HG02763 (cell line): Measurements from ENCODE around the gene MBD3L5.
"Not testable (repeated sequence)": the region's sequence is repeated elsewhere in the genome, so short reads cannot be mapped to it uniquely, and the experiment has no call there.

Experiments used
- ATAC-seq: cut with Tn5 transposase; IDR thresholded peaks from one replicate; pipeline ENCODE4 v1.9.1; 2021; ENCODE audit warnings: mild to moderate bottlenecking, moderate library complexity; ENCODE audit not compliant: unreplicated experiment

The MBD3L5 gene

DNA sequence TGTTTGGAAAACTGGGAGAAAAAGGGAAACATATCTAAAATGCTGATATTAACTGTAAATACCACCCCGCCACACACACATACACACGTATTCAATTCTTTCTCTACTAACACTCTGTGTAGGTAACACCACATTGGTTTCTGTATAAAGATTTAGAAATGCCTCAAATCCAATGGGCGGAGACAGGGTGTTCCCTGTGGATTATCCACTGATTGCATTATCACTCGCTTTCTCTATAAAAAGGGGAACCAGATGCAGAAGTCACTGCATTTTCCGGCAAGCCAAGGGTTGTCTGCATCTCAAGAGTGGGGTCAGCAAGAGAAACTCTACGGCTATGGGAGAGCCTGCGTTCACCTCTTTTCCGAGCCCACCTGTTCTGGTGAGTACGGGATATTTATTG, at the start of gene MBD3L5:
Gene MBD3L5, plus strand, starts transcription at position 301 of the 400 bp plus-strand sequence. Its CDS starts 34 bp downstream, at position 335.
- not testable (repeated sequence) for ATAC-seq

- no peak for ATAC-seq
Observed at GRCh38 chr19:6983448-6983847, 46.9 kb upstream of the MBD3L5 start.

- no peak for ATAC-seq
Observed at GRCh38 chr19:6987850-6988249, 42.5 kb upstream of the MBD3L5 start.

- ATAC-seq = no peak
Observed at GRCh38 chr19:6988257-6988656, 42.1 kb upstream of the MBD3L5 start.

GRCh38 chr19:6995054-6995453, 35.3 kb upstream of the MBD3L5 start:
- no peak for ATAC-seq

DNA sequence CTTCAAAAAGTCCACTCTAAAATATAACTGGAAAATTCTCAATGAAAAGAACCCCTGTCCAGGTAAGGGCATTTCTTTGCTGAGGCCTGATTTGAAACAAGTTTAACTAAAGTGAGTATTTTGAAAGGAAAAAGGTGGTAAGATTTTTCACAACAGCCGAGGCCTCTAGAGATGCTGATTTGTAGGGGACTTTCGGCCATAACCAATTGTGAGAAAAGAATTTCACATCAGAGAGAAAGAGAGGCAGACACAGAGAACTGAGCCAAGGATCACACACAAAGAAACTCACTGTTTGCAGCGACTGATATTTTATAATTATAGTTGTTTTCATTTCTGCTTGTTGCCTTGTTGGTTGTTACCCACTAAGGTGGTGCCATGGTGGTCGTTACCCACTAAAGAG, 33.6 kb upstream of the MBD3L5 start:
- ATAC-seq = no peak

GRCh38 chr19:6997679-6998445, 32.5 kb upstream of the MBD3L5 start:
- no peak for ATAC-seq

- ATAC-seq = no peak
Observed at GRCh38 chr19:6999933-7000332, 30.4 kb upstream of the MBD3L5 start.

GRCh38 chr19:7000333-7000732, 30.0 kb upstream of the MBD3L5 start:
- no peak for ATAC-seq

GRCh38 chr19:7000816-7001215, 29.6 kb upstream of the MBD3L5 start:
- ATAC-seq = no peak

DNA sequence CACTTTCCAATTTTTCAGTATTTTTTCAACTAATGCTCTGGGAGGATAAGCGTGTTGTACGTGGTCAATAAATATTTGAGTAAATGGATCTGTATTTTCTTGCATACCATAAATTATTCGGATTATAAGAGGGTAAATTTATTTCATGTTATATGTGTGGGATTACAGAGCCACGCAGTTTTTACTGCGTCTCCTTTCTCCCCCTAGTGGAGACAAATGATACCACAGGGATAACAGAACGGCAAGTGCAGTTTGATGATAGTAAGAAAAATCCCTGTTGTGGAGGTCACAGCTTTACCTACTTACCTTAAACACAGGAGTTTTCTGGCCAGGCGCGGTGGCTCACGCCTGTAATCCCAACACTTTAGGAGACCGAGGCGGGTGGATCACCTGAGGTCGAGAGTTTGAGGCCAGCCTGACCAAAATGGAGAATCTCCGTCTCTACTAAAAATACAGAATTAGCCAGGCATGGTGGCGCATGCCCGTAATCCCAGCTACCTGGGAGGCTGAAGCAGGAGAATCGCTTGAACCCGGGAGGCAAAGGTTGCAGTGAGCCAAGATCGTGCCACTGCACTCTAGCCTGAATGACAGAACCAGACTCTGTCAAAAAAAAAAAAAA, 26.0 kb upstream of the MBD3L5 start:
- no peak for ATAC-seq

- no peak for ATAC-seq
Observed at GRCh38 chr19:7006135-7006704, 24.2 kb upstream of the MBD3L5 start.

DNA sequence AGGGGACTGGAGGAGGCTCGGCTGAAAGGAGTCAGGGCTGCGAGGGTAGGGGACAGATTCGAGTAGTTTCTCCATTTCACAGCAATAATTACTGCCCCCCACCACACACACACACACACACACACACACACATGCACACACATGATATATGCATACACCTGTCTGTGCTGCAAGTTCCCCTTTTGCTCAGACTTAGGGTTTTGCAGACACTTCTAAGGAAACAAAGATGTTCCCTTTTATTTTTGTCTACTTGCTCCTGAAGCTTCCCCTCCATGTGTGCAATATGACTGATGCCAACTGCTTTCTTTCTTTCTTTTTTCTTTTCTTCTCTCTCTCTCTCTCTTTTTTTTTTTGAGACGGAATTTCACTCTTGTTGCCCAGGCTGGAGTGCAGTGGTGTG, 22.5 kb upstream of the MBD3L5 start:
- ATAC-seq = no peak

GRCh38 chr19:7010722-7011593, 19.4 kb upstream of the MBD3L5 start:
- no peak for ATAC-seq

DNA sequence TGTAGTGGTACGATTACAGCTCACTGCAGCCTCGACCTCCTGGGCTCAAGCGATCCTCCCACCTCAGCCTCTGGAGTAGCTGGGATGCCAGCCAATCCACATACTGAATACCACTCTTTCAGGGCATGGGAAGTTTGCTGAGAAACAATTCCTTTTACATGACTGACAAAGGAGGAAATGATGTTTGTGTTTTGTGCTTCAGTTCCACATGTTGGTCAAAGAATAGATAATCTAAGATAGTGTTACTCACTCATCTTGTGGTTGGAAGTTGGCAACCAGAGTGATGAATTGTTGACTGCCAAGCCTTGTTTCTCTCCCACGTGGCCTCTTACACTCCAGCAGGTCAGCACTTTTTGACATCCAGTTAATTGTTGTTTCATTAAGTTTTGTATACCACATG, 16.7 kb upstream of the MBD3L5 start:
- ATAC-seq = no peak

- ATAC-seq = no peak
Observed at GRCh38 chr19:7018828-7019227, 11.6 kb upstream of the MBD3L5 start.

- ATAC-seq = not testable (repeated sequence)
Observed at GRCh38 chr19:7021331-7021730, 9.0 kb upstream of the MBD3L5 start, which contains the start of gene MBD3L2B. Gene MBD3L2B (minus strand): TSS chr19:7021431. CDS start chr19:7021397, 34 bp downstream.

- ATAC-seq = not testable (repeated sequence)
Observed at GRCh38 chr19:7028790-7029189, 1.6 kb upstream of the MBD3L5 start.

GRCh38 chr19:7040079-7040478, 9.7 kb downstream of the MBD3L5 start, which contains the start of gene MBD3L4:
Gene MBD3L4 (minus strand): TSS chr19:7040179. CDS start chr19:7040144, 35 bp downstream.
- not testable (repeated sequence) for ATAC-seq

- ATAC-seq = not testable (repeated sequence)
Observed at GRCh38 chr19:7041563-7041962, 11.2 kb downstream of the MBD3L5 start.

- ATAC-seq = not testable (repeated sequence)
Observed at GRCh38 chr19:7049021-7049420, 18.6 kb downstream of the MBD3L5 start, which contains the start of gene MBD3L2. Gene MBD3L2 (plus strand): TSS chr19:7049321. CDS start chr19:7049374, 53 bp downstream.
